Epithelial cell of proximal tubule (primary cell): ENCODE data around the gene FTO. TPM values are rescaled to one million over a fixed set of nuclear protein-coding genes. Genes with fewer than 3 reads are reported as not detected.

Experiments
- DNase-seq: peaks from one replicate; pipeline ENCODE4 v3.0.0-alpha.2; 2011; ENCODE audit warnings: low read depth
- H3K4me3 ChIP-seq: 2 replicates; pipeline ENCODE4 v1.5.1; 2011; ENCODE audit warnings: low read depth, mild to moderate bottlenecking, low read length
- total RNA-seq: library from RNA; depleted of rRNA; stranded (reverse); fragments of >200 nt; gene quantifications from 2 replicates; pipeline ENCODE4 v1.2.3, GENCODE V29; 2015
- TF ChIP-seq, protein P1 (sequence below): conservative IDR thresholded peaks from 2 replicates; pipeline ENCODE4 v1.5.1; 2012; ENCODE audit warnings: low read depth, mild to moderate bottlenecking, low read length

FTO gene
- total RNA-seq, 1 donor from 2014 or later = 62.7 TPM

GRCh38 chr16:53757971-53758609 lies 54.1 kb downstream of the FTO start:
- no peak overlapping the region for H3K4me3 ChIP-seq
- no peak for DNase-seq
- TF ChIP-seq, protein P1, sequence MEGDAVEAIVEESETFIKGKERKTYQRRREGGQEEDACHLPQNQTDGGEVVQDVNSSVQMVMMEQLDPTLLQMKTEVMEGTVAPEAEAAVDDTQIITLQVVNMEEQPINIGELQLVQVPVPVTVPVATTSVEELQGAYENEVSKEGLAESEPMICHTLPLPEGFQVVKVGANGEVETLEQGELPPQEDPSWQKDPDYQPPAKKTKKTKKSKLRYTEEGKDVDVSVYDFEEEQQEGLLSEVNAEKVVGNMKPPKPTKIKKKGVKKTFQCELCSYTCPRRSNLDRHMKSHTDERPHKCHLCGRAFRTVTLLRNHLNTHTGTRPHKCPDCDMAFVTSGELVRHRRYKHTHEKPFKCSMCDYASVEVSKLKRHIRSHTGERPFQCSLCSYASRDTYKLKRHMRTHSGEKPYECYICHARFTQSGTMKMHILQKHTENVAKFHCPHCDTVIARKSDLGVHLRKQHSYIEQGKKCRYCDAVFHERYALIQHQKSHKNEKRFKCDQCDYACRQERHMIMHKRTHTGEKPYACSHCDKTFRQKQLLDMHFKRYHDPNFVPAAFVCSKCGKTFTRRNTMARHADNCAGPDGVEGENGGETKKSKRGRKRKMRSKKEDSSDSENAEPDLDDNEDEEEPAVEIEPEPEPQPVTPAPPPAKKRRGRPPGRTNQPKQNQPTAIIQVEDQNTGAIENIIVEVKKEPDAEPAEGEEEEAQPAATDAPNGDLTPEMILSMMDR = no peak

DNA sequence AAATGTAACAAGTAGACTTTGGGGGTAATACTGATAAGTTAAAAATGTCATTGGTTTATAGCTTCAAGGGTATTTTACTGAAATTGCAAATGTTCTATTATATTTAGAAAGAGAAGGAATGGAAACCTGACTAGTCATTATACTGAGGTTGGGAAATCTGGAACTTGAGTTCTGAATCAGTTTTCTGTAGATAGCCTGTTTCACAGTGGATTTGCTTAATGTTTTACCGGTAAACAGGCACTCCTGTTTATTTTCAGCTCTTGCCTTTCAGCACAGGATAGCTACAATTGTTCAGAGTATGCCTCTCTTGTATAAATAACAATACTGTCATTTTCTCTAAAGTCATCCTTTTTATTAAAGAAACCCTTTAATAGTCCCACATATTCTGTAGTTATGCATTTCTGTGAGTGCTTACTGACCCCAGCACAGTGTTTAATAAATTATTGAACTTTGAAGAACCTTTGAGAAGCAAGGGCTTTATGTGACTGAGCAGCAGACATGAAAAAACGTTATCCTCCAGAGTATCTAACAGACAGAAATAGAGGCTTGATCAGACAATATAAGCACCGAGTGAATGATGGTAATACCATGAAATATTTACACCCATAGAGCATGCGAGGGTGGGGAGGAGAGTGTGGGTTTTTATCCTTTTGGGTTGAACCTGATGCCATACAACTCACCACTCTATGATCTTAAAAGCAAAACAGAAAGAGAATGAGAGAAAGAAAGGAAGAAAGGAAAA lies 58.2 kb downstream of the FTO start:
- TF ChIP-seq, protein P1 = no peak
- no peak for DNase-seq
- peak overlapping the region; percentile 15 for H3K4me3 ChIP-seq

DNA sequence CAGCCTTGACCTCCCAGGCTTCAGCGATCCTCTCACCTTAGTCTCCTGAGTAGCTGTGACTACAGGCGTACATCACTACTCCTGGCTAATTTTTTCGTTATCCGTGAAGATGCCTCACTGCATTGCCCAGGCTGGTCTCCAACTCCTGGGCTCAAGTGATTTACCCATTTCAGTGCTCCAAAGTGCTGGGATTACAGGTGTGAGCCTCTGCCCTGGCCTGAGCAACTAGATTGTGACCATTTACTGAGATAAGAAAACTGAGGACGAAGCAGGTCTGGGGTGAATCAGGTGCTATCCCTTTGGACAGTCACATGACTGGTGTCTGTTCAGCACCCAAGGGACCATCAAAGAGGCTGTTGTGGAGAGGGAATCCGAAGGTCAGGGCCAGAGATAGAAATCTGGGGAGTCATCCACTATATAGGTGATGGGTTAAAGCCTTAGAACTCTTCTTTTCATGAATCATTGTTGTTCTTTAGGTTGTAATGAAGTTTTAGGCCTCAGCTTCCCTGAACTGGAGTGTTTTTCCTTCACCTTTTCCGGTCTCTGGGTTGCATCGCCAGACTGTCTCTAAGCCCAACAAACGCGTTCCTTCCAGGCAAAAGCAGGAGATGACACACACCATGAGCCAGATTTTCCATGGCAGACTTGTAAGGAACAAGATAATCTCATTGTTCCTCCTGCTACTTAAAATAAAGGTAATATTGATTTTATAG lies 62.5 kb downstream of the FTO start:
- no peak for DNase-seq
- TF ChIP-seq, protein P1 = no peak
- no peak overlapping the region for H3K4me3 ChIP-seq

DNA sequence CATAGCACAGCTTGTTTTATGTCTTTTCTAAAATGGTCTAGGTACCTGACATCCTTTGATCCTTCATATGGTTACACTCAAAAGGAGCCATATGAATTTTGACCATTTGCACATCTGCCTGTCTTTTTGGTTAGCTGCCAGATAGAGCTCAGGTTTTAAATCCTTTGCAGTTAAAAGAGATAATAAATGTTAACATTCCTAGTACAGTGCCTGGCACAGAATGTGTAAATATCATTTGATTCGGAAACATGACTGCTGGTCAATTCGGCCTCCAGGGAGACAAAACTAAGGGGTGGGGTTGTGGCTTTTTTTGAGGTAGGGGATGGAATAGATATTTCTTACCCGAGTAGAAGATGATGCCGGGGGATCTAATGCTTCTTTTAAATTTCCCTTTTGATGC lies 64.2 kb downstream of the FTO start:
- no peak overlapping the region for H3K4me3 ChIP-seq
- DNase-seq = no peak
- TF ChIP-seq, protein P1 = no peak

DNA sequence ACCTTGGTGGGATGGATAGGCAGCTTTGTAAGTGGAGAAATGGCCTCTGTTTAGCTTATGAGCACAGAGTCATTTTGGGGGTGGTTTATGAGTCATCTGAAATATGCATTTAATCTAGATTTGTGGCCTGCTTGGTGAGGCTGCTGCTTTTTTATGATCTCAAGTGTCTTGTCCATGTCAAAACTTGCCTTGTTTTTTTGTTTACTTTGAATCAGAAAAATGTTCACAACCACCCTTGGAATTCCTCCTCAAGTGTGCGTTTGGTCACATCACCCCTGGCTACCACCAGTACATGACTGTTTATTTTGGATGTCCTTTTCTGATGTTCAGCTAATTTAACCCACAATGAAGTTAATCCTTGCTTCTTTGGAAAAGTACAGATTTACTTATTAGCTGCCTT lies 64.6 kb downstream of the FTO start:
- TF ChIP-seq, protein P1 = no peak
- no peak overlapping the region for H3K4me3 ChIP-seq
- no peak for DNase-seq

DNA sequence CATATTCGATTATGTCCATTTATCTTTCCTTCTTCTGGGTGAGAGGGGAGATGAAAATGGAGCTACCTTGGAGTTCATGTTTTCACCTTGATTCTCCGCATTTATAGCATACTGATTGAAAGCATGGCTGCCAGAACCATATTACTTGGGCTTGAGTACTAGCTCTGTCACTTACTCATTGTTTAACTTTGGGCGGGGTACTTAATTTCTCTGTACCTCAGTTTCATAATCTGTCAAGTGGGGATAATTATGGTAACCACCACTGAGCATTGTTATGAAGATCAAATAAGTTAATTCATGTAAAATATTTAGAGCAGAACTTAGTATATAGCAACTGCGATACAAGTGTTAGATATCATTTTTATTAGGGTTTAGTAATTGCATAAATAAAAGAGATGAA lies 65.2 kb downstream of the FTO start:
- TF ChIP-seq, protein P1 = no peak
- DNase-seq = no peak
- H3K4me3 ChIP-seq = no peak overlapping the region
